ENCODE data around the gene CHAT.

DNA sequence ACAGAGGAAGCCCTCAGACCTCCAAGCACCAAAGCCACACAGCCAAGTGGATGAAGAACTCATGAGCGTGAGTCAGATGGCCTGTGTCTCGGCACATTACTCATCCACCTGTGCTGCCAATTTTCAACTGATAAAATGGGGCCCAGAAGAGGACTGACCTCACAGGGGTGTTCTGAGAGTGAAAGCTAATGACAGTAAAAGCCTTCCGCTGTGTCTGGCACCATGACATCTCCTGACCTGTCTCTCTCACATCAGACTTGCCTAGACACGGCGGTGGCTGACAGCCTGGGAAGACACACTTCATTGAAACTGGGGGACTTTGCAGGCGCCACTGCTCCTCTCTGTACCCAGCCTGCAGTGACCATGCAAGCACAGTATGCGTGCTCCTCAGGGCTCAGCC is 12.0 kb upstream of the CHAT start:
- no peak for TF ChIP-seq CTCF (IDR thresholded peaks at IDR 0.05; ENCODE audit: poor library complexity, severe bottlenecking)
- no peak for TF ChIP-seq SMC3 (conservative IDR thresholded peaks at IDR 0.05; ENCODE audit: poor library complexity)

Measured in neural cell (in vitro differentiated cells).